Measurements from ENCODE around the gene BOK. TPM values are rescaled to one million over a fixed set of nuclear protein-coding genes. Genes with fewer than 3 reads are reported as not detected.
A peak's percentile ranks its signal among the peaks of the same experiment; 100 is the strongest.

The BOK gene
- total and polyA plus RNA-seq, 2 donors (not counting 1 experiment from before 2014, with no cell fraction given) = 21.2 to 42.4 TPM

- Histone ChIP-seq H3K4me1 (ENCODE audit: control insufficient read depth, extremely low read depth, insufficient read depth, low read length) (peaks cover 41% of the 10 kb centered on the region), H3K9ac (ENCODE audit: insufficient read depth, low read length) (peak overlapping the region; percentile 40), H3K27me3 (ENCODE audit: control insufficient read depth, insufficient read depth, low read length) (no peaks in the 10 kb centered on the region)
These were observed 11.6 kb upstream of the BOK start for GRCh38 chr2:241546771-241547498.

DNA sequence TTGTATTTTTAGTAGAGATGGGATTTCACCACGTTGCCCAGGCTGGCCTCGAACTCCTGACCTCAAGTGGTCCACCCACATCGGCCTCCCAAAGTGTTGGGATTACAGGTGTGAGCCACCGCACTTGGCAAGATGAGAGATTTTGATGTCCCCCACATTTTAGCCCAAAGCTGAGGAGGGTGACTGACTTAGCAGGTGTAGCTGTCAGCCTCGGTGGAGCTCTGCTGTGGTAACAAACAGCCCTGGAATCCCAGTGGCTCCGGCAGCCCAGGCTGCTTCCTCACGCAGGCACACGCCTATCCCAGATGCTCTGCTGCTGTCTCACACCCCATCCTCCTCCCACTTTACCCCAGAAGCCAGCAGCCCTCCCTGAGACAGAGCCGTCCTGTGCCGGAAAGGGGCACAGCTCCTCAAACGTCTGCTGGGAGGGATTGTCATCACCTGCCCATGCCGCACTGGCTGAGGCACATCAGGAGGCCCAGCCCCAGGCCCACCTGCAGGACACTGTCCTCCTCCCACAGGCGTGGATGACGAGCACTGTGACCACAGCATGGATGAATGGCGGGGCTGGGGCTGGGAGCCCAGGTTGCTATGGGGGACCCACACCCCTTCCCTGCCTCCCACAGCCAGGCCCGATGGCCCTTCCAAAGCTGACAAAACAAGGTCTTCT is 10.6 kb upstream of the BOK start:
- peak overlapping the region; percentile 82 for H3K27ac ChIP-seq (ENCODE audit: insufficient read depth, low read length)

More at GRCh38 chr2:241546771-241547498, 11.6 kb upstream of the BOK start:
- H3K9me3 ChIP-seq (ENCODE audit: control insufficient read depth, insufficient read depth, low read depth, low read length) = no peaks in the 10 kb centered on the region
- peak overlapping the region; percentile 83 for H3K4me2 ChIP-seq (ENCODE audit: extremely low read depth, insufficient read depth, low read length)
- H3K4me3 ChIP-seq (replicated peaks in 1 of 4; ENCODE audit: control extremely low read depth in 1 of 4, insufficient read depth in 1 of 4, low read depth in 3 of 4, low read length in 4 of 4) = peak overlapping the region in 1 of 4 experiments; percentile 12
- TF ChIP-seq EZH2 (IDR thresholded peaks at IDR 0.05; ENCODE audit: low read length, missing control alignments) (no peak), CTCF (conservative IDR thresholded peaks at IDR 0.05 in 1 of 2, IDR thresholded peaks at IDR 0.05 in 1 of 2; ENCODE audit: low read depth in 1 of 2, low read length in 2 of 2) (no peak)
- peak overlapping the region; percentile 82 for H3K27ac ChIP-seq (ENCODE audit: insufficient read depth, low read length)
- H3K36me3 ChIP-seq (ENCODE audit: control insufficient read depth, insufficient read depth, low read length) = no peaks in the 10 kb centered on the region
- peak; percentile 51 to 96 for DNase-seq (ENCODE audit: low read depth in 2 of 2)
- no peaks in the 10 kb centered on the region for H4K20me1 ChIP-seq (ENCODE audit: control insufficient read depth, extremely low read depth, insufficient read depth, low read length)
- peak overlapping the region; percentile 33 for H2AFZ ChIP-seq (ENCODE audit: low read length)
- H3K79me2 ChIP-seq (ENCODE audit: control insufficient read depth, insufficient read depth, low read length) = no peaks in the 10 kb centered on the region

More for the DNA sequence above, 10.6 kb upstream of the BOK start:
- Histone ChIP-seq H3K4me1 (ENCODE audit: control insufficient read depth, extremely low read depth, insufficient read depth, low read length) (peaks cover 43% of the 10 kb centered on the region), H4K20me1 (ENCODE audit: control insufficient read depth, extremely low read depth, insufficient read depth, low read length) (no peaks in the 10 kb centered on the region), H3K4me3 (replicated peaks in 1 of 4; ENCODE audit: control extremely low read depth in 1 of 4, insufficient read depth in 1 of 4, low read depth in 3 of 4, low read length in 4 of 4) (no peak overlapping the region), H3K9ac (ENCODE audit: insufficient read depth, low read length) (no peak overlapping the region), H3K27me3 (ENCODE audit: control insufficient read depth, insufficient read depth, low read length) (no peaks in the 10 kb centered on the region), H3K4me2 (ENCODE audit: extremely low read depth, insufficient read depth, low read length) (peak overlapping the region; percentile 9), H3K79me2 (ENCODE audit: control insufficient read depth, insufficient read depth, low read length) (no peaks in the 10 kb centered on the region), H2AFZ (ENCODE audit: low read length) (no peak overlapping the region), H3K9me3 (ENCODE audit: control insufficient read depth, insufficient read depth, low read depth, low read length) (no peaks in the 10 kb centered on the region), H3K36me3 (ENCODE audit: control insufficient read depth, insufficient read depth, low read length) (no peaks in the 10 kb centered on the region)
- TF ChIP-seq CTCF (conservative IDR thresholded peaks at IDR 0.05 in 1 of 2, IDR thresholded peaks at IDR 0.05 in 1 of 2; ENCODE audit: low read depth in 1 of 2, low read length in 2 of 2) (no peak), EZH2 (IDR thresholded peaks at IDR 0.05; ENCODE audit: low read length, missing control alignments) (no peak)
- no peak for DNase-seq (ENCODE audit: low read depth in 2 of 2)

Data from fibroblast of lung (primary cell).